Osteoblast (primary cell): ENCODE data around the gene ACOX3. TPM values are rescaled to one million over a fixed set of nuclear protein-coding genes. Genes with fewer than 3 reads are reported as not detected.

Experiments used
- DNase-seq: peaks from one replicate; pipeline ENCODE4 v3.0.0; 2011; ENCODE audit warnings: low spot score, mixed read lengths; ENCODE audit not compliant: insufficient read length; ENCODE audit errors: missing footprints
- H2AFZ ChIP-seq: 2 replicates; pipeline ENCODE4 v1.6.0; 2011; ENCODE audit warnings: mild to moderate bottlenecking, low read length
- H3K27ac ChIP-seq: 2 replicates; pipeline ENCODE4 v1.5.1; 2011; ENCODE audit warnings: mild to moderate bottlenecking, low read depth, low read length, moderate library complexity
- H3K27me3 ChIP-seq: 2 replicates; pipeline ENCODE4 v1.6.0; 2012; ENCODE audit warnings: mild to moderate bottlenecking, control low read depth, inconsistent platforms, low read length, moderate library complexity; ENCODE audit not compliant: insufficient read depth
- H3K36me3 ChIP-seq: 2 replicates; pipeline ENCODE4 v1.5.1; 2011; ENCODE audit warnings: mild to moderate bottlenecking, low read length, control low read depth, moderate library complexity; ENCODE audit not compliant: insufficient read depth
- H3K4me1 ChIP-seq: 2 replicates; pipeline ENCODE4 v1.5.1; 2011; ENCODE audit warnings: mild to moderate bottlenecking, low read length, control low read depth, moderate library complexity; ENCODE audit not compliant: insufficient read depth
- H3K4me2 ChIP-seq: 2 replicates; pipeline ENCODE4 v1.6.0; 2011; ENCODE audit warnings: mild to moderate bottlenecking, low read length; ENCODE audit not compliant: insufficient read depth
- H3K4me3 ChIP-seq: fragments of 200-600 bp; sonication (generic); 3 replicates; pipeline ENCODE4 v1.5.1; 2012; ENCODE audit warnings: mild to moderate bottlenecking, low read length, inconsistent platforms; ENCODE audit not compliant: insufficient read depth
- H3K79me2 ChIP-seq: 2 replicates; pipeline ENCODE4 v1.6.0; 2012; ENCODE audit warnings: mild to moderate bottlenecking, low read length, control low read depth, inconsistent platforms; ENCODE audit not compliant: insufficient read depth
- H3K9me3 ChIP-seq: 2 replicates; pipeline ENCODE4 v1.5.1; 2011; ENCODE audit warnings: low read depth, low read length, control low read depth
- H4K20me1 ChIP-seq: 2 replicates; pipeline ENCODE4 v1.6.0; 2012; ENCODE audit warnings: mild to moderate bottlenecking, low read length, control low read depth; ENCODE audit not compliant: insufficient read depth
- total RNA-seq: library from RNA; depleted of rRNA; stranded (reverse); fragments of >200 nt; gene quantifications from 2 replicates; pipeline ENCODE4 v1.2.3, GENCODE V29; 2012
- TF ChIP-seq, protein P1 (sequence below): IDR thresholded peaks from 2 replicates; pipeline ENCODE4 v1.5.1; 2011; ENCODE audit warnings: mild to moderate bottlenecking, low read depth, low read length, moderate library complexity; ENCODE audit errors: extremely low read depth

ACOX3 gene
- total RNA-seq, 1 donor: 24.2 TPM

- Histone ChIP-seq H3K36me3 (peaks cover 18% of the 10 kb centered on the region), H2AFZ (no peak overlapping the region), H3K27me3 (no peaks in the 10 kb centered on the region), H3K27ac (peak overlapping the region; percentile 22), H3K79me2 (no peaks in the 10 kb centered on the region), H3K9me3 (no peaks in the 10 kb centered on the region), H3K4me3 (no peak overlapping the region), H4K20me1 (peaks cover 17% of the 10 kb centered on the region), H3K4me2 (peak overlapping the region; percentile 18), H3K4me1 (peaks cover 32% of the 10 kb centered on the region)
- TF ChIP-seq, protein P1, sequence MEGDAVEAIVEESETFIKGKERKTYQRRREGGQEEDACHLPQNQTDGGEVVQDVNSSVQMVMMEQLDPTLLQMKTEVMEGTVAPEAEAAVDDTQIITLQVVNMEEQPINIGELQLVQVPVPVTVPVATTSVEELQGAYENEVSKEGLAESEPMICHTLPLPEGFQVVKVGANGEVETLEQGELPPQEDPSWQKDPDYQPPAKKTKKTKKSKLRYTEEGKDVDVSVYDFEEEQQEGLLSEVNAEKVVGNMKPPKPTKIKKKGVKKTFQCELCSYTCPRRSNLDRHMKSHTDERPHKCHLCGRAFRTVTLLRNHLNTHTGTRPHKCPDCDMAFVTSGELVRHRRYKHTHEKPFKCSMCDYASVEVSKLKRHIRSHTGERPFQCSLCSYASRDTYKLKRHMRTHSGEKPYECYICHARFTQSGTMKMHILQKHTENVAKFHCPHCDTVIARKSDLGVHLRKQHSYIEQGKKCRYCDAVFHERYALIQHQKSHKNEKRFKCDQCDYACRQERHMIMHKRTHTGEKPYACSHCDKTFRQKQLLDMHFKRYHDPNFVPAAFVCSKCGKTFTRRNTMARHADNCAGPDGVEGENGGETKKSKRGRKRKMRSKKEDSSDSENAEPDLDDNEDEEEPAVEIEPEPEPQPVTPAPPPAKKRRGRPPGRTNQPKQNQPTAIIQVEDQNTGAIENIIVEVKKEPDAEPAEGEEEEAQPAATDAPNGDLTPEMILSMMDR: peak; percentile 21
- peak; percentile 99 for DNase-seq
These were observed 46.9 kb downstream of the ACOX3 start for GRCh38 chr4:8393593-8394038.

- H3K27me3 ChIP-seq: no peaks in the 10 kb centered on the region
- TF ChIP-seq, protein P1: no peak
- no peaks in the 10 kb centered on the region for H3K9me3 ChIP-seq
- no peak overlapping the region for H3K4me3 ChIP-seq
- peaks cover 17% of the 10 kb centered on the region for H4K20me1 ChIP-seq
- no peak overlapping the region for H2AFZ ChIP-seq
- peaks cover 32% of the 10 kb centered on the region for H3K4me1 ChIP-seq
- H3K4me2 ChIP-seq: no peak overlapping the region
- peaks cover 17% of the 10 kb centered on the region for H3K36me3 ChIP-seq
- DNase-seq: peak; percentile 31
- H3K79me2 ChIP-seq: no peaks in the 10 kb centered on the region
- no peak overlapping the region for H3K27ac ChIP-seq
These were observed 47.8 kb downstream of the ACOX3 start for GRCh38 chr4:8392591-8393190.

GRCh38 chr4:8391972-8392371, 48.6 kb downstream of the ACOX3 start:
- H4K20me1 ChIP-seq: peaks cover 17% of the 10 kb centered on the region
- H3K79me2 ChIP-seq: no peaks in the 10 kb centered on the region
- peaks cover 32% of the 10 kb centered on the region for H3K4me1 ChIP-seq
- no peak overlapping the region for H2AFZ ChIP-seq
- no peak overlapping the region for H3K4me3 ChIP-seq
- H3K36me3 ChIP-seq: peaks cover 17% of the 10 kb centered on the region
- H3K4me2 ChIP-seq: no peak overlapping the region
- no peaks in the 10 kb centered on the region for H3K27me3 ChIP-seq
- H3K27ac ChIP-seq: no peak overlapping the region
- DNase-seq: peak; percentile 92
- TF ChIP-seq, protein P1: no peak
- H3K9me3 ChIP-seq: no peaks in the 10 kb centered on the region

- no peak for DNase-seq
- Histone ChIP-seq H3K79me2 (no peaks in the 10 kb centered on the region), H4K20me1 (peaks cover 17% of the 10 kb centered on the region), H3K9me3 (no peaks in the 10 kb centered on the region), H3K4me3 (no peak overlapping the region), H3K27ac (no peak overlapping the region), H3K4me2 (no peak overlapping the region), H3K36me3 (peaks cover 17% of the 10 kb centered on the region), H3K4me1 (peaks cover 32% of the 10 kb centered on the region), H3K27me3 (no peaks in the 10 kb centered on the region), H2AFZ (no peak overlapping the region)
- TF ChIP-seq, protein P1: no peak
These were observed 49.5 kb downstream of the ACOX3 start for GRCh38 chr4:8391071-8391470.
